H1 (cell line): ENCODE results near the gene EPHA5. TPM values are rescaled to one million over a fixed set of nuclear protein-coding genes. Genes with fewer than 3 reads are reported as not detected.

Experiments
- CTCF ChIA-PET: fragments of 300-600 bp; sonication (Branson Sonifier 250); formaldehyde crosslinking; loops from one replicate; lab custom pipeline; 2021; ENCODE audit not compliant: partially characterized antibody; lab: Charles Lee
- POLR2A ChIA-PET: fragments of 300-600 bp; sonication (Branson Sonifier 250); formaldehyde crosslinking; loops from one replicate; lab custom pipeline; 2021; ENCODE audit warnings: inconsistent platforms; ENCODE audit not compliant: partially characterized antibody; lab: Charles Lee
- DNase-seq, 2 experiments: peaks; one replicate each; pipeline versions ENCODE4 v3.0.0 to v3.0.0-alpha.2; 2010 to 2022; ENCODE audit warnings: low spot score in 2 of 2, low read depth in 1 of 2, mixed read lengths in 1 of 2
- FAIRE-seq: peaks from 2 replicates; lab custom pipeline; 2011; peaks lifted over from hg19 to GRCh38; lab: Jason Lieb, UNC
- H2AFZ ChIP-seq: 2 replicates; pipeline ENCODE4 v1.8.1; 2012; ENCODE audit warnings: low read length, inconsistent platforms
- H2AK5ac ChIP-seq: 2 replicates; pipeline ENCODE4 v1.6.1; 2013; ENCODE audit warnings: low read depth, low read length
- H2BK120ac ChIP-seq: replicated peaks from 2 replicates; pipeline ENCODE3; 2013; ENCODE audit warnings: low read depth, low read length, inconsistent platforms
- H2BK12ac ChIP-seq: 2 replicates; pipeline ENCODE4 v1.6.1; 2013; ENCODE audit warnings: low read depth, low read length
- H2BK15ac ChIP-seq: 2 replicates; pipeline ENCODE4 v1.6.1; 2013; ENCODE audit warnings: low read length
- H2BK20ac ChIP-seq: 2 replicates; pipeline ENCODE4 v1.6.1; 2013; ENCODE audit warnings: low read length
- H2BK5ac ChIP-seq: 2 replicates; pipeline ENCODE4 v1.6.1; 2013; ENCODE audit warnings: low read depth, low read length
- H3K14ac ChIP-seq: 2 replicates; pipeline ENCODE4 v1.6.1; 2013; ENCODE audit warnings: inconsistent platforms; ENCODE audit not compliant: insufficient read length
- H3K18ac ChIP-seq: 2 replicates; pipeline ENCODE4 v1.6.1; 2013; ENCODE audit warnings: low read length; ENCODE audit errors: extremely low read depth
- H3K23ac ChIP-seq: 2 replicates; pipeline ENCODE4 v1.6.1; 2013; ENCODE audit warnings: inconsistent platforms; ENCODE audit not compliant: insufficient read length
- H3K23me2 ChIP-seq: 2 replicates; pipeline ENCODE4 v1.6.1; 2013; ENCODE audit warnings: low read depth, low read length
- H3K27ac ChIP-seq: 2 replicates; pipeline ENCODE4 v1.6.1; 2011; ENCODE audit warnings: low read depth, low read length, inconsistent platforms
- H3K27me3 ChIP-seq, 4 experiments: replicated peaks in 1 of 4; 1 replicate in 1 of 4; 2 replicates in 3 of 4; pipeline versions ENCODE4 v1.6.1 to v1.8.1; 2011 to 2013; ENCODE audit warnings: low read length in 3 of 4, mild to moderate bottlenecking in 3 of 4, inconsistent platforms in 2 of 4, mixed read lengths in 2 of 4, moderate library complexity in 1 of 4; ENCODE audit not compliant: control insufficient read depth in 3 of 4, insufficient read depth in 3 of 4; ENCODE audit errors: extremely low read depth in 1 of 4
- H3K36me3 ChIP-seq, 4 experiments: 2 replicates each; pipeline versions ENCODE4 v1.6.1 to v1.8.1; 2011 to 2013; ENCODE audit warnings: mild to moderate bottlenecking in 4 of 4, low read length in 3 of 4, moderate library complexity in 2 of 4, control low read depth in 1 of 4, inconsistent platforms in 1 of 4; ENCODE audit not compliant: insufficient read depth in 4 of 4, control insufficient read depth in 2 of 4
- H3K4ac ChIP-seq: replicated peaks from 2 replicates; pipeline ENCODE3; 2013; ENCODE audit warnings: low read length, low read depth, mixed read lengths, inconsistent platforms; ENCODE audit not compliant: insufficient read length
- H3K4me1 ChIP-seq, 4 experiments: replicated peaks in 1 of 4; 1 replicate in 1 of 4; 2 replicates in 3 of 4; pipeline versions ENCODE4 v1.6.1 to v1.8.1; 2011 to 2013; ENCODE audit warnings: low read length in 3 of 4, inconsistent platforms in 2 of 4, mixed read lengths in 1 of 4; ENCODE audit not compliant: insufficient read depth in 4 of 4, control insufficient read depth in 3 of 4
- H3K4me2 ChIP-seq, 2 experiments: 2 replicates each; pipeline versions ENCODE4 v1.6.1 to v1.8.1; 2011 to 2013; ENCODE audit warnings: low read depth in 2 of 2, low read length in 2 of 2, control low read depth in 1 of 2, inconsistent platforms in 1 of 2, mild to moderate bottlenecking in 1 of 2; ENCODE audit not compliant: insufficient read depth in 1 of 2
- H3K4me3 ChIP-seq, 4 experiments: fragments of 200-600, 300-600 bp in 1 of 4; sonication (generic), shearing (Covaris generic), sonication (Bioruptor Twin) in 1 of 4; 2 replicates each; pipeline versions ENCODE4 v1.5.1 to v1.8.1; 2011 to 2016; ENCODE audit warnings: low read length in 4 of 4, low read depth in 3 of 4, control low read depth in 2 of 4, inconsistent platforms in 2 of 4, mild to moderate bottlenecking in 2 of 4, mixed read lengths in 1 of 4, moderate library complexity in 1 of 4; ENCODE audit not compliant: insufficient read depth in 2 of 4; ENCODE audit errors: extremely low read depth in 1 of 4
- H3K56ac ChIP-seq: replicated peaks from 2 replicates; pipeline ENCODE3; 2013; ENCODE audit warnings: low read depth, mild to moderate bottlenecking, mixed read lengths, low read length, inconsistent platforms; ENCODE audit not compliant: insufficient read length
- H3K79me1 ChIP-seq: 2 replicates; pipeline ENCODE4 v1.6.1; 2013; ENCODE audit warnings: low read depth, low read length, control low read depth
- H3K79me2 ChIP-seq, 2 experiments: 2 replicates each; pipeline versions ENCODE4 v1.6.1 to v1.8.1; 2012 to 2013; ENCODE audit warnings: low read length in 2 of 2, mild to moderate bottlenecking in 2 of 2, inconsistent platforms in 1 of 2; ENCODE audit not compliant: insufficient read depth in 2 of 2, control insufficient read depth in 1 of 2
- H3K9ac ChIP-seq, 4 experiments: replicated peaks in 1 of 4; 1 replicate in 1 of 4; 2 replicates in 3 of 4; pipeline versions ENCODE4 v1.6.1 to v1.8.1; 2011 to 2013; ENCODE audit warnings: low read depth in 3 of 4, low read length in 3 of 4, control low read depth in 2 of 4, mild to moderate bottlenecking in 2 of 4, moderate library complexity in 2 of 4, inconsistent platforms in 1 of 4; ENCODE audit errors: extremely low read depth in 1 of 4
- H3K9me3 ChIP-seq, 2 experiments: 2 replicates each; pipeline versions ENCODE4 v1.6.1 to v1.8.1; 2012 to 2013; ENCODE audit warnings: mild to moderate bottlenecking in 2 of 2, moderate library complexity in 2 of 2, control low read depth in 1 of 2, inconsistent platforms in 1 of 2, low read depth in 1 of 2, low read length in 1 of 2, mixed read lengths in 1 of 2; ENCODE audit not compliant: insufficient read depth in 2 of 2
- H4K20me1 ChIP-seq, 2 experiments: replicated peaks in 1 of 2; 2 replicates each; pipeline versions ENCODE3 to v1.8.1; 2011 to 2013; ENCODE audit warnings: inconsistent platforms in 2 of 2, low read length in 2 of 2, mild to moderate bottlenecking in 1 of 2; ENCODE audit not compliant: insufficient read depth in 2 of 2, control insufficient read depth in 1 of 2
- H4K5ac ChIP-seq: 2 replicates; pipeline ENCODE4 v1.6.1; 2013; ENCODE audit warnings: low read length, low read depth, mixed read lengths, inconsistent platforms; ENCODE audit not compliant: insufficient read length
- H4K8ac ChIP-seq: 2 replicates; pipeline ENCODE4 v1.8.0; 2013; ENCODE audit warnings: mild to moderate bottlenecking, moderate library complexity, low read length, inconsistent platforms; ENCODE audit not compliant: insufficient read depth; ENCODE audit errors: extremely low read depth
- H4K91ac ChIP-seq: replicated peaks from 2 replicates; pipeline ENCODE3; 2013; ENCODE audit warnings: low read length, mixed read lengths, inconsistent platforms; ENCODE audit not compliant: insufficient read length
- BCL11A ChIP-seq, 2 experiments: IDR thresholded peaks; one replicate each; pipeline ENCODE4 v1.6.1; 2011; ENCODE audit warnings: low read depth in 2 of 2, low read length in 2 of 2, mild to moderate bottlenecking in 2 of 2
- CBX8 ChIP-seq: fragments of 300-800, 300-1000 bp; sonication (generic); IDR thresholded peaks from 2 replicates; pipeline ENCODE4 v1.7.1; 2016; ENCODE audit warnings: low read depth, low read length, borderline replicate concordance
- CHD1 ChIP-seq: IDR thresholded peaks from 2 replicates; pipeline ENCODE4 v1.6.1; 2012; ENCODE audit warnings: low read depth, low read length, improper control_type of control experiment
- GABPA ChIP-seq: IDR thresholded peaks from 2 replicates; pipeline ENCODE4 v1.6.1; 2011; ENCODE audit warnings: mild to moderate bottlenecking, low read length, moderate library complexity, borderline replicate concordance; ENCODE audit not compliant: insufficient read depth
- MAFK ChIP-seq: IDR thresholded peaks from 2 replicates; pipeline ENCODE4 v1.6.1; 2012; ENCODE audit warnings: low read depth, mild to moderate bottlenecking, improper control_type of control experiment, low read length
- RFX5 ChIP-seq: IDR thresholded peaks from 2 replicates; pipeline ENCODE4 v1.6.1; 2011; ENCODE audit warnings: low read depth, low read length, improper control_type of control experiment, borderline replicate concordance
- SIX5 ChIP-seq: IDR thresholded peaks from 2 replicates; pipeline ENCODE4 v1.6.1; 2011; ENCODE audit warnings: mild to moderate bottlenecking, low read depth, low read length
- SP2 ChIP-seq: IDR thresholded peaks from 2 replicates; pipeline ENCODE4 v1.6.1; 2012; ENCODE audit warnings: mild to moderate bottlenecking, low read length, inconsistent platforms
- TCF12 ChIP-seq: IDR thresholded peaks from 2 replicates; pipeline ENCODE4 v1.6.1; 2011; ENCODE audit warnings: low read depth, mild to moderate bottlenecking, low read length
- polyA plus RNA-seq, 7 experiments: library from polyadenylated mRNA; depleted of rRNA in 3 of 7; stranded (reverse) in 5 of 7; unstranded in 2 of 7; fragments of >200 nt in 5 of 7; fragments of 200-250 nt in 2 of 7; gene quantifications; 1 replicate in 5 of 7; 2 replicates in 1 of 7; 4 replicates in 1 of 7; pipeline versions ENCODE4 v1.2.1 to v1.2.3, GENCODE V29; 2011 to 2013; ENCODE audit warnings: missing spikeins in 2 of 7, mixed read lengths in 2 of 7
- total RNA-seq: library from RNA; stranded (reverse); fragmentation: NEBNext Ultra II Directional; extraction: Animal tissue kit (Norgen Biotek cat#: 25700); gene quantifications from 2 replicates; pipeline ENCODE4 v1.2.1, GENCODE V29; 2021
- TF ChIP-seq, protein P1 (sequence below): IDR thresholded peaks from 2 replicates; pipeline ENCODE4 v1.6.1; 2011; ENCODE audit warnings: low read depth, mild to moderate bottlenecking, low read length; ENCODE audit not compliant: insufficient read depth
- TF ChIP-seq, protein P2 (sequence below): IDR thresholded peaks from 2 replicates; pipeline ENCODE4 v1.6.1; 2012; ENCODE audit warnings: inconsistent platforms

Gene EPHA5
- total and polyA plus RNA-seq, 2 of the 8 experiments (the other 6 are each of a cell fraction or from before 2014, with no cell fraction given): 0.03 to 0.11 TPM

GRCh38 chr4:65456579-65456978 lies 213.7 kb downstream of the EPHA5 start:
- no peak overlapping the region for H3K9ac ChIP-seq
- no peak overlapping the region for H2BK12ac ChIP-seq
- POLR2A ChIA-PET: no interaction called here
- no peak overlapping the region for H4K91ac ChIP-seq
- H3K27me3 ChIP-seq: no peaks in the 10 kb centered on the region
- no peak overlapping the region for H3K4me3 ChIP-seq
- no peak overlapping the region for H2BK20ac ChIP-seq
- no peak overlapping the region for H4K8ac ChIP-seq
- FAIRE-seq (no peak), DNase-seq (no peak)
- H2AK5ac ChIP-seq: no peak overlapping the region
- H3K23ac ChIP-seq: no peak overlapping the region
- H2BK5ac ChIP-seq: no peak overlapping the region
- H4K20me1 ChIP-seq: no peaks in the 10 kb centered on the region
- H3K18ac ChIP-seq: no peak overlapping the region
- no peak overlapping the region for H3K4ac ChIP-seq
- H2AFZ ChIP-seq: no peak overlapping the region
- H3K27ac ChIP-seq: no peak overlapping the region
- no peaks in the 10 kb centered on the region for H3K79me2 ChIP-seq
- no peaks in the 10 kb centered on the region for H3K4me1 ChIP-seq
- no peaks in the 10 kb centered on the region for H3K79me1 ChIP-seq
- H3K36me3 ChIP-seq: no peaks in the 10 kb centered on the region
- no peak overlapping the region for H3K14ac ChIP-seq
- no peaks in the 10 kb centered on the region for H3K23me2 ChIP-seq
- CTCF ChIA-PET: no interaction called here
- no peak overlapping the region for H4K5ac ChIP-seq
- H2BK120ac ChIP-seq: no peak overlapping the region
- no peak overlapping the region for H3K4me2 ChIP-seq
- H3K56ac ChIP-seq: no peak overlapping the region
- H3K9me3 ChIP-seq: no peaks in the 10 kb centered on the region
- H2BK15ac ChIP-seq: no peak overlapping the region
- TF ChIP-seq RFX5: no peak
- TF ChIP-seq GABPA: no peak
- TF ChIP-seq SIX5: no peak
- TF ChIP-seq TCF12: no peak
- no peak for TF ChIP-seq MAFK
- TF ChIP-seq CHD1: no peak
- TF ChIP-seq, protein P1, sequence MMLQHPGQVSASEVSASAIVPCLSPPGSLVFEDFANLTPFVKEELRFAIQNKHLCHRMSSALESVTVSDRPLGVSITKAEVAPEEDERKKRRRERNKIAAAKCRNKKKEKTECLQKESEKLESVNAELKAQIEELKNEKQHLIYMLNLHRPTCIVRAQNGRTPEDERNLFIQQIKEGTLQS: no peak
- TF ChIP-seq SP2: no peak
- TF ChIP-seq, protein P2, sequence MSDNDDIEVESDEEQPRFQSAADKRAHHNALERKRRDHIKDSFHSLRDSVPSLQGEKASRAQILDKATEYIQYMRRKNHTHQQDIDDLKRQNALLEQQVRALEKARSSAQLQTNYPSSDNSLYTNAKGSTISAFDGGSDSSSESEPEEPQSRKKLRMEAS: no peak
- no peak for TF ChIP-seq BCL11A (IDR thresholded peaks at IDR 0.05; ENCODE audit: low read depth in 2 of 2, low read length in 2 of 2)
- no peak for TF ChIP-seq CBX8
